Omental fat pad (tissue), 4 donors: ENCODE measurements around the gene MYO15B. TPM values are rescaled to one million over a fixed set of nuclear protein-coding genes. Genes with fewer than 3 reads are reported as not detected.

Experiments
- ATAC-seq: fragments of 150-250 bp; one replicate; pipeline ENCODE4 v1.9.1; 2016; ENCODE audit warnings: mild to moderate bottlenecking, moderate library complexity; ENCODE audit not compliant: low FRiP score
- DNase-seq: peaks from one replicate; pipeline ENCODE4 v3.0.0-alpha.2; 2019; ENCODE audit warnings: low spot score
- CTCF ChIP-seq, 3 donors: fragments of 450-650 bp; IDR thresholded peaks; one replicate each; pipeline ENCODE4 v1.5.1; 2016 to 2017; ENCODE audit warnings: antibody characterized with exemption in 3 of 3, mild to moderate bottlenecking in 3 of 3, moderate library complexity in 2 of 3
- total RNA-seq, 4 donors: library from RNA; depleted of rRNA; stranded (reverse); fragments of >200 nt; gene quantifications; one replicate each; pipeline ENCODE4 v1.1.0, GENCODE V29; 2016

MYO15B gene
- total RNA-seq, 4 donors from 2014 or later, result 58.4 to 187 (median 74.3) TPM

- DNase-seq (no peak), ATAC-seq (no peak)
- TF ChIP-seq CTCF (IDR thresholded peaks at IDR 0.05), result no peak
Observed at GRCh38 chr17:75619506-75620431, 32.2 kb downstream of the MYO15B start.

- no peak for TF ChIP-seq CTCF (IDR thresholded peaks at IDR 0.05)
- DNase-seq (no peak), ATAC-seq (no peak)
Observed at GRCh38 chr17:75621489-75621888, 33.9 kb downstream of the MYO15B start.

GRCh38 chr17:75622076-75622475 is 34.5 kb downstream of the MYO15B start:
- ATAC-seq, result no peak
- no peak for DNase-seq
- no peak for TF ChIP-seq CTCF (IDR thresholded peaks at IDR 0.05)

GRCh38 chr17:75622771-75623273 is 35.2 kb downstream of the MYO15B start:
- ATAC-seq (no peak), DNase-seq (no peak)
- TF ChIP-seq CTCF (IDR thresholded peaks at IDR 0.05), result no peak

GRCh38 chr17:75623386-75623785 is 35.8 kb downstream of the MYO15B start:
- DNase-seq (no peak), ATAC-seq (no peak)

GRCh38 chr17:75624021-75624420 is 36.4 kb downstream of the MYO15B start:
- no peak for ATAC-seq
- no peak for TF ChIP-seq CTCF (IDR thresholded peaks at IDR 0.05)
- no peak for DNase-seq

More at GRCh38 chr17:75623386-75623785, 35.8 kb downstream of the MYO15B start:
- TF ChIP-seq CTCF (IDR thresholded peaks at IDR 0.05), result no peak
